Mesenchymal stem cell (in vitro differentiated cells and primary cell): ENCODE measurements around the gene ESR1.
"Not testable (repeated sequence)": the region's sequence is repeated elsewhere in the genome, so short reads cannot be mapped to it uniquely, and the experiment has no call there.

Experiments
- DNase-seq: peaks from one replicate; pipeline ENCODE4 v3.0.0-alpha.2; 2013
- H2AFZ ChIP-seq: one replicate; pipeline ENCODE4 v1.6.1; 2013; ENCODE audit warnings: low read depth, mild to moderate bottlenecking, control low read depth, inconsistent platforms, low read length, moderate library complexity
- H2AK5ac ChIP-seq: 2 replicates; pipeline ENCODE4 v1.6.1; 2013; ENCODE audit warnings: low read length, moderate library complexity, mild to moderate bottlenecking, inconsistent platforms; ENCODE audit not compliant: severe bottlenecking
- H2BK120ac ChIP-seq: one replicate; pipeline ENCODE4 v1.6.1; 2013; ENCODE audit warnings: low read depth, mild to moderate bottlenecking, inconsistent platforms, low read length, moderate library complexity
- H2BK12ac ChIP-seq, 2 experiments: one replicate each; pipeline ENCODE4 v1.6.1; 2013; ENCODE audit warnings: inconsistent platforms in 2 of 2, low read length in 2 of 2, mild to moderate bottlenecking in 2 of 2, moderate library complexity in 2 of 2, control low read depth in 1 of 2
- H2BK15ac ChIP-seq: one replicate; pipeline ENCODE4 v1.6.1; 2013; ENCODE audit warnings: mild to moderate bottlenecking, low read depth, inconsistent platforms; ENCODE audit not compliant: poor library complexity, severe bottlenecking
- H2BK5ac ChIP-seq: 2 replicates; pipeline ENCODE4 v1.6.1; 2013; ENCODE audit warnings: low read depth, mild to moderate bottlenecking, low read length, control low read depth, inconsistent platforms; ENCODE audit not compliant: poor library complexity, severe bottlenecking
- H3K14ac ChIP-seq, 2 experiments: one replicate each; pipeline ENCODE4 v1.6.1; 2013; ENCODE audit warnings: inconsistent platforms in 2 of 2, low read length in 2 of 2, control low read depth in 1 of 2, mild to moderate bottlenecking in 1 of 2, moderate library complexity in 1 of 2
- H3K18ac ChIP-seq, 2 experiments: one replicate each; pipeline ENCODE4 v1.6.1; 2013; ENCODE audit warnings: inconsistent platforms in 2 of 2, low read length in 2 of 2, control low read depth in 1 of 2, low read depth in 1 of 2, mild to moderate bottlenecking in 1 of 2
- H3K23ac ChIP-seq, 2 experiments: one replicate each; pipeline ENCODE4 v1.6.1; 2013; ENCODE audit warnings: inconsistent platforms in 2 of 2, low read length in 2 of 2, mild to moderate bottlenecking in 2 of 2, moderate library complexity in 2 of 2, control low read depth in 1 of 2
- H3K27ac ChIP-seq: 2 replicates; pipeline ENCODE4 v1.5.1; 2013; ENCODE audit warnings: mild to moderate bottlenecking, moderate library complexity, low read length, control low read depth, inconsistent platforms; ENCODE audit not compliant: poor library complexity, severe bottlenecking
- H3K27me3 ChIP-seq, 2 experiments: 2 replicates each; pipeline versions ENCODE4 v1.6.1 to v1.7.0; 2013; ENCODE audit warnings: low read length in 2 of 2, mild to moderate bottlenecking in 2 of 2, moderate library complexity in 2 of 2, control low read depth in 1 of 2, inconsistent platforms in 1 of 2; ENCODE audit not compliant: control insufficient read depth in 1 of 2, insufficient read depth in 1 of 2
- H3K36me3 ChIP-seq, 2 experiments: 2 replicates each; pipeline versions ENCODE4 v1.6.1 to v1.7.0; 2013; ENCODE audit warnings: low read length in 2 of 2, control low read depth in 1 of 2, inconsistent platforms in 1 of 2, low read depth in 1 of 2, mild to moderate bottlenecking in 1 of 2; ENCODE audit not compliant: insufficient read depth in 2 of 2, control insufficient read depth in 1 of 2
- H3K4ac ChIP-seq, 2 experiments: one replicate each; pipeline ENCODE4 v1.6.1; 2013; ENCODE audit warnings: inconsistent platforms in 2 of 2, low read length in 2 of 2, mild to moderate bottlenecking in 2 of 2, moderate library complexity in 2 of 2, control low read depth in 1 of 2, low read depth in 1 of 2
- H3K4me1 ChIP-seq: 2 replicates; pipeline ENCODE4 v1.6.1; 2013; ENCODE audit warnings: low read depth, low read length, control low read depth; ENCODE audit not compliant: control insufficient read depth, insufficient read depth
- H3K4me2 ChIP-seq: 2 replicates; pipeline ENCODE4 v1.6.1; 2013; ENCODE audit warnings: low read length, mild to moderate bottlenecking, inconsistent platforms; ENCODE audit not compliant: poor library complexity, severe bottlenecking
- H3K4me3 ChIP-seq, 2 experiments: 2 replicates each; pipeline versions ENCODE4 v1.5.1 to v1.7.0; 2013; ENCODE audit warnings: low read length in 2 of 2, mild to moderate bottlenecking in 2 of 2, control low read depth in 1 of 2, low read depth in 1 of 2; ENCODE audit not compliant: insufficient read depth in 1 of 2
- H3K79me1 ChIP-seq: replicated peaks from 2 replicates; pipeline ENCODE4 v1.6.1; 2013; ENCODE audit warnings: mild to moderate bottlenecking, control low read depth, low read length, inconsistent platforms; ENCODE audit not compliant: poor library complexity, severe bottlenecking
- H3K9ac ChIP-seq: 2 replicates; pipeline ENCODE4 v1.7.0; 2013; ENCODE audit warnings: mild to moderate bottlenecking, low read length, moderate library complexity
- H3K9me3 ChIP-seq: 2 replicates; pipeline ENCODE4 v1.7.0; 2013; ENCODE audit warnings: mild to moderate bottlenecking, low read length; ENCODE audit not compliant: control insufficient read depth
- H4K8ac ChIP-seq: one replicate; pipeline ENCODE4 v1.6.1; 2013; ENCODE audit warnings: inconsistent platforms, mild to moderate bottlenecking, low read length, moderate library complexity
- H4K91ac ChIP-seq: one replicate; pipeline ENCODE4 v1.6.1; 2013; ENCODE audit warnings: mild to moderate bottlenecking, low read length, inconsistent platforms
- WGBS: methylation state at CpG from one replicate; pipeline ENCODE4 v1.1.7; 2013; ENCODE audit warnings: mixed read lengths; 5-methylcytosine and 5-hydroxymethylcytosine counted together

Gene ESR1

DNA sequence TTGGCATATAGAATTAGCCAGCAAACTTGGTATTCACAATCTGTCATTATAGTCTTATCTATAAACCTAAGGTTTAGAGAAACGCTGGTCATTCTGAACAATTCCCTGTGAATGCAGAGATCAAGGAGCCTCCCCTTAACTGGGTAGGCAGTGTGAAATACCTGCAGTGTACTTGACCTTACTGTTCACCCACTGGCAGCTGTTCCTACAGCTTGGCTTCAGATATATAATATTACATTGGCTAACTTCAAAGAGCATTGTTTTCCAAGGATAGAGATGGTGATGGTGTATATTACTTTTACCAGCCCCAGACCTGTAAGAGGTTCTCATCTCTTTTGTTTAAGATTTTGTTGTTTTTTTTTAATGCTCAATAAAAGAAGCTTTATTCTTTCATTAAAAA, 168.3 kb downstream of the ESR1 start:
- no peak overlapping the region for H3K4me2 ChIP-seq
- H2BK15ac ChIP-seq = no peak overlapping the region
- no peak overlapping the region for H2BK5ac ChIP-seq
- H3K14ac ChIP-seq = no peak overlapping the region
- H2AK5ac ChIP-seq = no peak overlapping the region
- H2BK12ac ChIP-seq = no peak overlapping the region
- H3K79me1 ChIP-seq = no peaks in the 10 kb centered on the region
- no peaks in the 10 kb centered on the region for H3K9me3 ChIP-seq
- no peaks in the 10 kb centered on the region for H3K27me3 ChIP-seq
- H3K18ac ChIP-seq = no peak overlapping the region
- no peak overlapping the region for H2BK120ac ChIP-seq
- H3K4me3 ChIP-seq = no peak overlapping the region
- WGBS = 75% methylated on average over 1 of the region's 1 CpG
- H4K91ac ChIP-seq = no peak overlapping the region
- H3K4ac ChIP-seq = no peak overlapping the region
- no peak for DNase-seq
- no peaks in the 10 kb centered on the region for H3K36me3 ChIP-seq
- H4K8ac ChIP-seq = no peak overlapping the region
- H3K23ac ChIP-seq = no peak overlapping the region
- H3K27ac ChIP-seq = no peak overlapping the region
- H2AFZ ChIP-seq = no peak overlapping the region
- H3K4me1 ChIP-seq = no peaks in the 10 kb centered on the region
- H3K9ac ChIP-seq = no peak overlapping the region

GRCh38 chr6:151988199-151988598, 180.7 kb downstream of the ESR1 start:
- 54% methylated on average over 5 of the region's 6 CpGs for WGBS
- not testable (repeated sequence) for H2BK12ac ChIP-seq, H3K9me3 ChIP-seq, H3K23ac ChIP-seq, H3K4ac ChIP-seq, H3K9ac ChIP-seq, H4K91ac ChIP-seq, H3K4me2 ChIP-seq, H2AK5ac ChIP-seq, H2BK5ac ChIP-seq, H2BK15ac ChIP-seq, H3K27me3 ChIP-seq, H2BK120ac ChIP-seq, H3K79me1 ChIP-seq, H2AFZ ChIP-seq, H3K14ac ChIP-seq, H3K18ac ChIP-seq, H3K4me1 ChIP-seq, H3K27ac ChIP-seq, DNase-seq, H3K4me3 ChIP-seq, H3K36me3 ChIP-seq, H4K8ac ChIP-seq

- Histone ChIP-seq H3K79me1 (no peaks in the 10 kb centered on the region), H3K14ac (no peak overlapping the region), H3K27ac (no peak overlapping the region), H2BK120ac (no peak overlapping the region), H3K23ac (no peak overlapping the region), H2BK15ac (no peak overlapping the region), H2AFZ (no peak overlapping the region), H3K18ac (no peak overlapping the region), H2BK12ac (no peak overlapping the region), H3K36me3 (no peaks in the 10 kb centered on the region), H3K9me3 (no peaks in the 10 kb centered on the region), H4K91ac (no peak overlapping the region), H2BK5ac (no peak overlapping the region), H3K27me3 (no peaks in the 10 kb centered on the region), H3K4me1 (no peaks in the 10 kb centered on the region), H3K4ac (no peak overlapping the region), H3K4me3 (no peak overlapping the region), H3K4me2 (no peak overlapping the region), H4K8ac (no peak overlapping the region), H3K9ac (no peak overlapping the region), H2AK5ac (no peak overlapping the region)
- DNase-seq = no peak
- 82% methylated on average over 4 of the region's 5 CpGs for WGBS
Observed at GRCh38 chr6:151992091-151992490, 184.6 kb downstream of the ESR1 start.

DNA sequence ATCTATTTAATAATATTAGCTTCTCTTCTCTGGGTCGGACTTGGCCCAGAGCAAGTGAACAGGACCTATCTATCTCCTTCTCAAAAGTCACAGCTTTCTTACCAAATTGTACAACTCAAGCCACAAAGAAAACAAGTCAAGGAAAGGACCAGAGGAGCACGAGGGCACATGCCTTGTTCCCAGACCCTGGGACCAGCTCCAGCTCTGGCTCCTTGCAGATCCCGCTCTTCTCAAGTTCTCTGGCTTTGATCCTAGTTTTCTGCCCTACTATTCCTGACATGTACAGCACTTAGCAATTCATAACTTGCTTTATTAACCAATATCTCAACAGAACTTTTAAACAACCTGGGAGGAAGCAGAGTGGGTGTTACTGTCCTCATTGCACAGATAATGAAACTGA, 185.9 kb downstream of the ESR1 start:
- Histone ChIP-seq H3K4ac (no peak overlapping the region), H3K4me1 (no peaks in the 10 kb centered on the region), H3K36me3 (no peaks in the 10 kb centered on the region), H3K27ac (no peak overlapping the region), H4K91ac (no peak overlapping the region), H3K23ac (no peak overlapping the region), H3K4me2 (no peak overlapping the region), H3K27me3 (no peaks in the 10 kb centered on the region), H3K14ac (no peak overlapping the region), H3K4me3 (no peak overlapping the region), H3K9me3 (no peaks in the 10 kb centered on the region), H2BK12ac (no peak overlapping the region), H2AK5ac (no peak overlapping the region), H2BK120ac (no peak overlapping the region), H3K9ac (no peak overlapping the region), H2BK15ac (no peak overlapping the region), H2AFZ (no peak overlapping the region), H3K18ac (no peak overlapping the region), H4K8ac (no peak overlapping the region), H2BK5ac (no peak overlapping the region), H3K79me1 (no peaks in the 10 kb centered on the region)
- WGBS = 60% methylated on average over 3 of the region's 3 CpGs
- DNase-seq = no peak
